CD4-positive, alpha-beta T cell (primary cell): ENCODE measurements around the gene IL1RAPL2. TPM values are rescaled to one million over a fixed set of nuclear protein-coding genes. Genes with fewer than 3 reads are reported as not detected.

Source experiments
- ATAC-seq: fragments of 200-7000 bp; cut with Tn5 transposase; one replicate; pipeline ENCODE4 v1.10.0; 2022; ENCODE audit warnings: mild to moderate bottlenecking; ENCODE audit not compliant: poor library complexity
- CTCF ChIA-PET: fragments of 350-600 bp; sonication (Branson Sonifier 250); formaldehyde crosslinking; loops from one replicate; lab custom pipeline; 2021; ENCODE audit warnings: antibody characterized with exemption, inconsistent platforms; lab: Charles Lee
- POLR2A ChIA-PET: fragments of 350-600 bp; sonication (Branson Sonifier 250); formaldehyde crosslinking; loops from one replicate; lab custom pipeline; 2021; ENCODE audit warnings: antibody characterized with exemption, inconsistent platforms; lab: Charles Lee
- DNase-seq, 14 experiments: peaks; one replicate each; pipeline ENCODE4 v3.0.0-alpha.2; 2013 to 2020; ENCODE audit warnings: mixed read lengths in 2 of 14
- H3K27ac ChIP-seq, 2 donors: one replicate each; pipeline versions ENCODE4 v1.5.1 to v1.7.0; 2013; ENCODE audit warnings: low read length in 2 of 2, low read depth in 1 of 2, mild to moderate bottlenecking in 1 of 2
- H3K27me3 ChIP-seq, 2 experiments: 1 replicate in 1 of 2; 2 replicates in 1 of 2; pipeline versions ENCODE4 v1.6.1 to v1.7.0; 2013; ENCODE audit warnings: low read length in 2 of 2, control low read depth in 1 of 2, mild to moderate bottlenecking in 1 of 2, moderate library complexity in 1 of 2; ENCODE audit not compliant: insufficient read depth in 2 of 2, control insufficient read depth in 1 of 2
- H3K36me3 ChIP-seq: one replicate; pipeline ENCODE4 v1.6.1; 2013; ENCODE audit warnings: low read length, control low read depth; ENCODE audit not compliant: insufficient read depth
- H3K4me1 ChIP-seq: one replicate; pipeline ENCODE4 v1.6.1; 2013; ENCODE audit warnings: low read length, control low read depth; ENCODE audit not compliant: insufficient read depth
- H3K4me3 ChIP-seq: one replicate; pipeline ENCODE4 v1.5.1; 2013; ENCODE audit warnings: mild to moderate bottlenecking, low read length, moderate library complexity
- H3K9me3 ChIP-seq, 2 experiments: 1 replicate in 1 of 2; 2 replicates in 1 of 2; pipeline versions ENCODE4 v1.6.1 to v1.7.0; 2013; ENCODE audit warnings: low read length in 2 of 2, mild to moderate bottlenecking in 2 of 2, control low read depth in 1 of 2, moderate library complexity in 1 of 2; ENCODE audit not compliant: control insufficient read depth in 1 of 2, insufficient read depth in 1 of 2
- H3K27ac Mint-ChIP-seq: one replicate; pipeline ENCODE4 v1.8.0; 2020; ENCODE audit warnings: mixed read lengths
- H3K27me3 Mint-ChIP-seq: one replicate; pipeline ENCODE4 v1.8.0; 2021; ENCODE audit warnings: mixed read lengths
- H3K36me3 Mint-ChIP-seq: one replicate; pipeline ENCODE4 v1.8.0; 2021; ENCODE audit warnings: low read depth, mixed read lengths
- H3K4me1 Mint-ChIP-seq: one replicate; pipeline ENCODE4 v1.8.0; 2021; ENCODE audit warnings: low read depth, mixed read lengths
- H3K4me3 Mint-ChIP-seq: one replicate; pipeline ENCODE4 v1.8.0; 2020; ENCODE audit warnings: mild to moderate bottlenecking, mixed read lengths
- H3K9me3 Mint-ChIP-seq: one replicate; pipeline ENCODE4 v1.8.0; 2020; ENCODE audit warnings: mixed read lengths
- CTCF ChIP-seq: fragments of 200-600 bp; IDR thresholded peaks from one replicate; pipeline ENCODE4 v1.8.0; 2022; ENCODE audit warnings: antibody characterized with exemption, mild to moderate bottlenecking
- intact Hi-C, 2 experiments: fragments of 100-400 bp; cut with DNase I in 1 of 2; cut with micrococcal nuclease in 1 of 2; formaldehyde crosslinking; loops; one replicate each; pipeline versions ENCODE4 v1.15.1 to v1.9.0; 2023 to 2025; cut with DNase I, micrococcal nuclease
- total RNA-seq, 174 experiments: library from RNA in 2 of 174; stranded (reverse) in 2 of 174; gene quantifications; one replicate each; pipeline ENCODE4 v1.2.3 and lab custom pipeline; 2021 to 2026

Gene IL1RAPL2
- total RNA-seq, 2 experiments from 2014 or later = not detected

- Histone ChIP-seq H3K4me1 (no peaks in the 10 kb centered on the region), H3K36me3 (no peaks in the 10 kb centered on the region), H3K4me3 (no peak overlapping the region), H3K27ac (no peak overlapping the region), H3K27me3 (no peaks in the 10 kb centered on the region), H3K9me3 (no peaks in the 10 kb centered on the region)
- Mint-ChIP-seq H3K27ac (no peak overlapping the region), H3K27me3 (no peaks in the 10 kb centered on the region), H3K4me1 (no peaks in the 10 kb centered on the region), H3K4me3 (no peak overlapping the region), H3K36me3 (no peaks in the 10 kb centered on the region), H3K9me3 (peaks cover 1% of the 10 kb centered on the region)
- DNase-seq = no peak
- ChIA-PET POLR2A (no interaction called here), CTCF (no interaction called here)
- no peak for TF ChIP-seq CTCF
- ATAC-seq = no peak
- intact Hi-C loops = no loop called here
These were observed 267.4 kb downstream of the IL1RAPL2 start for GRCh38 chrX:104833401-104833800.

- CTCF ChIA-PET = no interaction called here
- Mint-ChIP-seq H3K4me1 (no peaks in the 10 kb centered on the region), H3K27ac (no peak overlapping the region), H3K4me3 (no peak overlapping the region), H3K36me3 (no peaks in the 10 kb centered on the region), H3K9me3 (peaks cover 2% of the 10 kb centered on the region), H3K27me3 (no peaks in the 10 kb centered on the region)
- TF ChIP-seq CTCF = no peak
- H3K4me1 ChIP-seq = no peaks in the 10 kb centered on the region
- ATAC-seq (no peak), DNase-seq (no peak)
- H3K9me3 ChIP-seq = peaks cover 0 to 3% of the 10 kb centered on the region in 2 experiments
- no peak overlapping the region for H3K27ac ChIP-seq
- no peak overlapping the region for H3K4me3 ChIP-seq
- intact Hi-C loops = no loop called here
- H3K27me3 ChIP-seq = no peaks in the 10 kb centered on the region
- POLR2A ChIA-PET = no interaction called here
- H3K36me3 ChIP-seq = no peaks in the 10 kb centered on the region
These were observed 276.6 kb downstream of the IL1RAPL2 start for GRCh38 chrX:104842646-104843045.

- CTCF ChIA-PET = no interaction called here
- H3K4me3 Mint-ChIP-seq = no peak overlapping the region
These were observed 286.2 kb downstream of the IL1RAPL2 start for GRCh38 chrX:104852241-104852640.

More at GRCh38 chrX:104852241-104852640, 286.2 kb downstream of the IL1RAPL2 start:
- no peaks in the 10 kb centered on the region for H3K9me3 ChIP-seq
- DNase-seq = no peak
- no peak for ATAC-seq
- no peak overlapping the region for H3K4me3 ChIP-seq
- H3K36me3 ChIP-seq = no peaks in the 10 kb centered on the region
- no peak for TF ChIP-seq CTCF
- H3K4me1 ChIP-seq = no peaks in the 10 kb centered on the region
- Mint-ChIP-seq H3K36me3 (no peaks in the 10 kb centered on the region), H3K27me3 (no peaks in the 10 kb centered on the region), H3K9me3 (no peaks in the 10 kb centered on the region), H3K27ac (no peak overlapping the region), H3K4me1 (no peaks in the 10 kb centered on the region)
- no peaks in the 10 kb centered on the region for H3K27me3 ChIP-seq
- intact Hi-C loops = no loop called here
- H3K27ac ChIP-seq = no peak overlapping the region
- POLR2A ChIA-PET = no interaction called here
